Chondrocyte (in vitro differentiated cells): ENCODE measurements around the gene ASB15. TPM values are rescaled to one million over a fixed set of nuclear protein-coding genes. Genes with fewer than 3 reads are reported as not detected.
"Not testable (repeated sequence)": the region's sequence is repeated elsewhere in the genome, so short reads cannot be mapped to it uniquely, and the experiment has no call there.

Experiments
- DNase-seq: peaks from one replicate; pipeline ENCODE4 v3.0.0; 2021; ENCODE audit warnings: mixed read lengths, low spot score
- H3K27ac Mint-ChIP-seq: one replicate; pipeline ENCODE4 v1.8.0; 2021; ENCODE audit warnings: mild to moderate bottlenecking, moderate library complexity, mixed read lengths; ENCODE audit not compliant: unreplicated experiment
- H3K27me3 Mint-ChIP-seq: 2 replicates; pipeline ENCODE4 v1.8.0; 2021; ENCODE audit warnings: low read depth, mixed read lengths
- H3K36me3 Mint-ChIP-seq: 2 replicates; pipeline ENCODE4 v1.8.0; 2021; ENCODE audit warnings: low read depth, mixed read lengths
- H3K4me1 Mint-ChIP-seq: 2 replicates; pipeline ENCODE4 v1.8.0; 2021; ENCODE audit warnings: low read depth, mild to moderate bottlenecking, mixed read lengths
- H3K4me3 Mint-ChIP-seq: one replicate; pipeline ENCODE4 v1.8.0; 2021; ENCODE audit warnings: mild to moderate bottlenecking, moderate library complexity, mixed read lengths; ENCODE audit not compliant: unreplicated experiment
- H3K9me3 Mint-ChIP-seq: 2 replicates; pipeline ENCODE4 v1.8.0; 2021; ENCODE audit warnings: low read depth, mixed read lengths
- long read RNA-seq: library from polyadenylated mRNA; stranded (forward); transcript quantifications from one replicate; pipeline ENCODE4 v2.0.0, GENCODE V29; 2021
- total RNA-seq: library from RNA; stranded (reverse); gene quantifications from 3 replicates; pipeline ENCODE4 v1.2.1, GENCODE V29; 2021
- TF ChIP-seq, protein P1 (sequence below): fragments of 200-600 bp; sonication (generic); IDR thresholded peaks from 2 replicates; pipeline ENCODE4 v1.5.0; 2021; ENCODE audit warnings: antibody characterized with exemption, mild to moderate bottlenecking, moderate library complexity

The ASB15 gene
- not detected in 3 replicates for total RNA-seq
- long read RNA-seq, result 0 reads

DNA sequence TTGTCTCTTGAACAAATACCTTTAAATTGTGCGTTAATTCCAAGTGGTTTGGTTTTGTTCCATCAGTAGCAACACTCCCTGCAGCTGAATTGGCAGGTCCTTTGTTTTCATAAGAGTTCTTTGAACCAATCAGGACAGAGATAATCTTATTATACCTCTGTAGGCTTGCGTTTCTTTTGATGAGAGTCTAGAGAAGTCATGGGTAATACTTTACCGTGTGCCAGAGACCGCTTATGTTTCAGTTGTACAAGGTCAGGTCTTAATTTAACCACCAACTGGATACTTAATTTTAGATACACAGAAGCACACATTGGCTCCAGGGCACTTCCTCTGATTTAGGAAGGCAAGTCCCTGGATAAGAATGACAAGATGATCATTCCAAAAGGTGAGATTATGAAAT, at the start of gene ASB15:
Gene ASB15 (plus strand): TSS at position 292 of the 400 bp plus-strand sequence. CDS start 12,682 bp downstream, outside the sequence.
- no peaks in the 10 kb centered on the region for H3K36me3 Mint-ChIP-seq
- no peaks in the 10 kb centered on the region for H3K9me3 Mint-ChIP-seq
- TF ChIP-seq, protein P1, sequence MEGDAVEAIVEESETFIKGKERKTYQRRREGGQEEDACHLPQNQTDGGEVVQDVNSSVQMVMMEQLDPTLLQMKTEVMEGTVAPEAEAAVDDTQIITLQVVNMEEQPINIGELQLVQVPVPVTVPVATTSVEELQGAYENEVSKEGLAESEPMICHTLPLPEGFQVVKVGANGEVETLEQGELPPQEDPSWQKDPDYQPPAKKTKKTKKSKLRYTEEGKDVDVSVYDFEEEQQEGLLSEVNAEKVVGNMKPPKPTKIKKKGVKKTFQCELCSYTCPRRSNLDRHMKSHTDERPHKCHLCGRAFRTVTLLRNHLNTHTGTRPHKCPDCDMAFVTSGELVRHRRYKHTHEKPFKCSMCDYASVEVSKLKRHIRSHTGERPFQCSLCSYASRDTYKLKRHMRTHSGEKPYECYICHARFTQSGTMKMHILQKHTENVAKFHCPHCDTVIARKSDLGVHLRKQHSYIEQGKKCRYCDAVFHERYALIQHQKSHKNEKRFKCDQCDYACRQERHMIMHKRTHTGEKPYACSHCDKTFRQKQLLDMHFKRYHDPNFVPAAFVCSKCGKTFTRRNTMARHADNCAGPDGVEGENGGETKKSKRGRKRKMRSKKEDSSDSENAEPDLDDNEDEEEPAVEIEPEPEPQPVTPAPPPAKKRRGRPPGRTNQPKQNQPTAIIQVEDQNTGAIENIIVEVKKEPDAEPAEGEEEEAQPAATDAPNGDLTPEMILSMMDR, result no peak
- no peak for DNase-seq
- no peak within 1 kb of the TSS for H3K4me3 Mint-ChIP-seq
- no peaks in the 10 kb centered on the region for H3K4me1 Mint-ChIP-seq
- H3K27ac Mint-ChIP-seq, result no peak within 1 kb of the TSS
- H3K27me3 Mint-ChIP-seq, result no peaks in the 10 kb centered on the region

DNA sequence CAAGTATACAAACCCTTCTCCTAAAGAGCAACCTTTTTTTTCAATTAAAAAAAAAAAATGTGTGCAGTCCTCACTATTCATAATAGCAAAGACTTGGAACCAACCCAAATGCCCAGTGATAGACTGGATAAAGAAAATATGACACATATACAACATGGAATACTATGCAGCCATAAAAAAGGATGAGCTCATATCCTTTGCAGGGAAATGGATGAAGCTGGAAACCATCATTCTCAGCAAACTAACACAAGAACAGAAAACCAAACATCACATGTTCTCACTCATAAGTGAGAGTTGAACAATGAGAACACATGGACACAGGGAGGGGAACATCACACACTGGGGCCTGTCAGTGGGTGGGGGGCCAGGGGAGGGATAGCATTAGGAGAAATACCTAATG, 49.5 kb upstream of the ASB15 start:
- not testable (repeated sequence) for H3K9me3 Mint-ChIP-seq, H3K27me3 Mint-ChIP-seq, H3K4me1 Mint-ChIP-seq, H3K27ac Mint-ChIP-seq, DNase-seq, H3K4me3 Mint-ChIP-seq
- peaks cover 11% of the 10 kb centered on the region for H3K36me3 Mint-ChIP-seq

DNA sequence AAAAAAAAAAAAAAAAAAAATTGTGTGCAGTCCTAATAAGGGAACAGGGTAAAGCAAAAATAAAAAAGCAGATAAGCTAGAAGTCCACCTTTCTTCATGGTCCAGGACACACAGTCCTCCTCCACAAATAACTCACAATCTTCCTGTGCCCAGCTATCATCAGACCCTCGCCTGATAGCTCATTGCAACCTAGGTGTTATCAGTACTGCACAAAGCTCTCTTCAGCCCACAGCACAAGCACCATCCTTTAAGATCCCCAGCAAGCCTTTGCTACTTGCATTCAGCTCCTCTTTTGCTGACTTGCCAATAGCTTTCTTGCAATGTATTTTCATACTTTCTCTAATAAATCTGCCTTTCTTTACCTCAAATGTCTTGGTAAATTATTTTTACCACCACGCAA, 49.0 kb upstream of the ASB15 start:
- Mint-ChIP-seq H3K4me1 (peaks cover 6% of the 10 kb centered on the region), H3K36me3 (peaks cover 11% of the 10 kb centered on the region), H3K27ac (no peak overlapping the region), H3K27me3 (no peaks in the 10 kb centered on the region), H3K9me3 (no peaks in the 10 kb centered on the region), H3K4me3 (no peak overlapping the region)
- no peak for DNase-seq
- TF ChIP-seq, protein P1, result no peak

DNA sequence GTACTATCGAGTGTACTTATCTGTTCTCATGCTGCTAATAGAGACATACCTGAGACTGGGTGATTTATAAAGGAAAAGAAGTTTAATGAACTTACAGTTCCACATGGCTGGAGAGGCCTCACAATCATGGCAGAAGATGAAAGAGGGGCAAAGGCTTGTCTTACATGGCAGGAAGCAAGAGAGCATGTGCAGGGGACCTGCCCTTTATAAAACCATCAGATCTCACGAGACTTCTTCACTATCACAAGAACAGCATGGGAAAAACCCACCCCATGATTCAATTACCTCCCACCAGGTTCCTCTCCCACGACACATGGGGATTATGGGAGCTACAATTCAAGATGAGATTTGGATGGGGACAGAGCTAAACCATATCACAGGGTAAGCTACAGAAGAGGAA, 48.5 kb upstream of the ASB15 start:
- Mint-ChIP-seq H3K36me3 (peaks cover 10% of the 10 kb centered on the region), H3K27ac (no peak overlapping the region), H3K9me3 (no peaks in the 10 kb centered on the region), H3K27me3 (no peaks in the 10 kb centered on the region), H3K4me3 (no peak overlapping the region), H3K4me1 (peaks cover 5% of the 10 kb centered on the region)
- no peak for DNase-seq
- TF ChIP-seq, protein P1, result no peak

DNA sequence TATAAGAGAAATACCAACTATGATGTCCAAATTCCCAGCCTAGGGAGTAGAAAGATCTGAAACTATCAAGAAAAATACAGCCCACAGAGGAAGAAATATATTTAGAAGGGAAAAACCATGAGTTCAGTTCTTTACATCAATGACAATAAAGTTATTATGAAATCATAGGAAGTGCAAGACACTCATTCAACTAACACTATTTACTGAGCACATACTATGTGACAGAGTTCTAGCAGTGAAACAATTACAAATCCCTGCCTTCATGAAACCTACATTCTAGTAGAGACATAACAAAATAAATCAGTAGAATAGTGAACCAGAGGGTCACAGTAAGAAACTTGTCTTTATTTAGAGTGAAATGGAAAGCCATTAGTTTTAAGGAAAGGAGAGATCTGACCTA, 46.1 kb upstream of the ASB15 start:
- no peaks in the 10 kb centered on the region for H3K27me3 Mint-ChIP-seq

DNA sequence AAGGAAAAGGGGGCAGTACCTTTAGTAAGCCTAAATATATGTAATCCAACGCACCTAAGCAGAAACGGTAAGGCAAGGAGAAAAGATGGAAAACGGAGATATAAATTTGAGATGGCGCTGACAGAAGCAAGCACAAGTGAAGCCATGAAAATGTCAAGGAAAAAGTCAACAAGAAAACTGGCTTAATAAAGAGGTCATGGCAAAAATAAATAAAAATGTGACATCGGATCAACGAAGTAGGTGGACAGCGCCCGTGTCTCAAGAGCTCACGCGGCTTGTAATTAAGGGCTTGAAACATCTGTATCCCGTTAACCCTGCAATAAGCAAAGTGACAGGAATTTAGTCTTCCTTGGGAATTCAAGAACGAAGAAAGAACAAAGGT, 44.6 kb upstream of the ASB15 start:
- H3K27me3 Mint-ChIP-seq, result no peaks in the 10 kb centered on the region
- no peaks in the 10 kb centered on the region for H3K4me1 Mint-ChIP-seq
- no peak for DNase-seq
- no peak overlapping the region for H3K4me3 Mint-ChIP-seq
- H3K36me3 Mint-ChIP-seq, result peaks cover 5% of the 10 kb centered on the region
- H3K9me3 Mint-ChIP-seq, result no peaks in the 10 kb centered on the region
- TF ChIP-seq, protein P1, result no peak
- H3K27ac Mint-ChIP-seq, result no peak overlapping the region

More for the DNA sequence above, 46.1 kb upstream of the ASB15 start:
- no peaks in the 10 kb centered on the region for H3K4me1 Mint-ChIP-seq
- H3K36me3 Mint-ChIP-seq, result peaks cover 5% of the 10 kb centered on the region
- no peaks in the 10 kb centered on the region for H3K9me3 Mint-ChIP-seq
- TF ChIP-seq, protein P1, result no peak
- no peak overlapping the region for H3K4me3 Mint-ChIP-seq
- no peak overlapping the region for H3K27ac Mint-ChIP-seq
- no peak for DNase-seq
